IMR-90 (cell line): ENCODE data around the gene FRAS1. TPM values are rescaled to one million over a fixed set of nuclear protein-coding genes. Genes with fewer than 3 reads are reported as not detected.

Experiments used
- ATAC-seq: fragments of 200-7000 bp; cut with Tn5 transposase; 2 replicates; pipeline ENCODE4 v1.9.1; 2020; ENCODE audit warnings: low read depth, mild to moderate bottlenecking, moderate library complexity
- BruUV-seq: library from RNA; stranded (reverse); fragments of 400-500 nt; replicated peaks from 2 replicates; lab custom pipeline; 2021; lab: Mats Ljungman, UMichigan
- CTCF ChIA-PET: fragments of 300-600 bp; formaldehyde crosslinking; extraction: SDS; loops from one replicate; lab custom pipeline; 2021; ENCODE audit warnings: antibody characterized with exemption; lab: Yijun Ruan, JAX
- POLR2A ChIA-PET: fragments of 300-600 bp; sonication (Branson Sonifier 250); formaldehyde crosslinking; loops from one replicate; lab custom pipeline; 2022; ENCODE audit warnings: antibody characterized with exemption; ENCODE audit not compliant: unreplicated experiment; lab: Charles Lee
- DNase-seq: peaks from one replicate; pipeline ENCODE4 v3.0.0; 2013
- H2AFZ ChIP-seq: replicated peaks from 2 replicates; pipeline ENCODE3; 2013; ENCODE audit warnings: low read length, mild to moderate bottlenecking; ENCODE audit not compliant: poor library complexity
- H2AK5ac ChIP-seq: 2 replicates; pipeline ENCODE4 v1.6.1; 2013; ENCODE audit warnings: low read depth, low read length, inconsistent platforms
- H2AK9ac ChIP-seq: replicated peaks from 2 replicates; pipeline ENCODE3; 2013; ENCODE audit warnings: mild to moderate bottlenecking, low read depth, low read length, moderate library complexity; ENCODE audit not compliant: poor library complexity
- H2BK120ac ChIP-seq: 2 replicates; pipeline ENCODE4 v1.6.1; 2013; ENCODE audit warnings: low read depth, low read length, inconsistent platforms
- H2BK15ac ChIP-seq: 3 replicates; pipeline ENCODE4 v1.6.1; 2013; ENCODE audit warnings: low read depth, low read length, inconsistent platforms
- H2BK20ac ChIP-seq: 2 replicates; pipeline ENCODE4 v1.6.1; 2013; ENCODE audit warnings: low read depth, mild to moderate bottlenecking, inconsistent platforms, low read length, moderate library complexity
- H2BK5ac ChIP-seq: 2 replicates; pipeline ENCODE4 v1.6.1; 2013; ENCODE audit warnings: mild to moderate bottlenecking, low read depth, low read length, inconsistent platforms; ENCODE audit not compliant: poor library complexity, severe bottlenecking
- H3K14ac ChIP-seq: replicated peaks from 2 replicates; pipeline ENCODE4 v1.6.1; 2013; ENCODE audit warnings: low read depth, low read length, inconsistent platforms
- H3K18ac ChIP-seq: 2 replicates; pipeline ENCODE4 v1.6.1; 2013; ENCODE audit warnings: low read depth, low read length, control low read depth
- H3K23ac ChIP-seq: 2 replicates; pipeline ENCODE4 v1.6.1; 2013; ENCODE audit warnings: low read depth, low read length, inconsistent platforms
- H3K27ac ChIP-seq: 2 replicates; pipeline ENCODE4 v1.5.1; 2013; ENCODE audit warnings: mild to moderate bottlenecking, control low read depth, low read length; ENCODE audit not compliant: insufficient read depth
- H3K27me3 ChIP-seq: 2 replicates; pipeline ENCODE4 v1.6.1; 2013; ENCODE audit warnings: low read length; ENCODE audit not compliant: control insufficient read depth, insufficient read depth
- H3K36me3 ChIP-seq: 2 replicates; pipeline ENCODE4 v1.6.1; 2013; ENCODE audit warnings: low read length, mixed read lengths; ENCODE audit not compliant: control insufficient read depth, insufficient read depth
- H3K4ac ChIP-seq: 2 replicates; pipeline ENCODE4 v1.6.1; 2013; ENCODE audit warnings: low read depth, low read length, inconsistent platforms
- H3K4me1 ChIP-seq: 2 replicates; pipeline ENCODE4 v1.6.1; 2013; ENCODE audit warnings: low read length, mixed read lengths; ENCODE audit not compliant: control insufficient read depth, insufficient read depth
- H3K4me2 ChIP-seq: 2 replicates; pipeline ENCODE4 v1.6.1; 2013; ENCODE audit warnings: low read depth, mild to moderate bottlenecking, control low read depth, low read length, moderate library complexity
- H3K4me3 ChIP-seq: 2 replicates; pipeline ENCODE4 v1.5.1; 2013; ENCODE audit warnings: low read depth, mild to moderate bottlenecking, control low read depth, low read length, moderate library complexity; ENCODE audit not compliant: insufficient read depth
- H3K56ac ChIP-seq: 2 replicates; pipeline ENCODE4 v1.6.1; 2013; ENCODE audit warnings: low read length, inconsistent platforms; ENCODE audit not compliant: insufficient read depth; ENCODE audit errors: extremely low read depth
- H3K79me1 ChIP-seq, 2 experiments: 2 replicates each; pipeline ENCODE4 v1.6.1; 2013; ENCODE audit warnings: low read length in 2 of 2, inconsistent platforms in 1 of 2, low read depth in 1 of 2
- H3K9ac ChIP-seq: 2 replicates; pipeline ENCODE4 v1.6.1; 2013; ENCODE audit warnings: low read depth, low read length, control low read depth
- H3K9me1 ChIP-seq: 2 replicates; pipeline ENCODE4 v1.6.1; 2013; ENCODE audit warnings: low read length, inconsistent platforms; ENCODE audit not compliant: insufficient read depth
- H3K9me3 ChIP-seq: 2 replicates; pipeline ENCODE4 v1.6.1; 2013; ENCODE audit warnings: low read length; ENCODE audit not compliant: control insufficient read depth, insufficient read depth
- H4K20me1 ChIP-seq: 2 replicates; pipeline ENCODE4 v1.6.1; 2013; ENCODE audit warnings: low read length, inconsistent platforms; ENCODE audit not compliant: insufficient read depth
- H4K5ac ChIP-seq: 2 replicates; pipeline ENCODE4 v1.6.1; 2013; ENCODE audit warnings: mild to moderate bottlenecking, low read depth, low read length, control low read depth
- H4K8ac ChIP-seq, 2 experiments: 2 replicates each; pipeline ENCODE4 v1.6.1; 2013; ENCODE audit warnings: low read depth in 2 of 2, low read length in 2 of 2, control low read depth in 1 of 2, inconsistent platforms in 1 of 2
- H4K91ac ChIP-seq: 2 replicates; pipeline ENCODE4 v1.6.1; 2013; ENCODE audit warnings: low read depth, low read length, inconsistent platforms; ENCODE audit not compliant: insufficient read depth
- CHD1 ChIP-seq: IDR thresholded peaks from 2 replicates; pipeline ENCODE4 v1.6.1; 2012; ENCODE audit warnings: low read depth, low read length, improper control_type of control experiment
- CTCF ChIP-seq: conservative IDR thresholded peaks from 2 replicates; pipeline ENCODE4 v1.5.1; 2012; ENCODE audit warnings: mild to moderate bottlenecking, low read depth, low read length, improper control_type of control experiment
- ELK1 ChIP-seq: fragments of 150-350 bp; IDR thresholded peaks from 2 replicates; pipeline ENCODE4 v1.6.1; 2016; ENCODE audit warnings: low read depth, mild to moderate bottlenecking, low read length, moderate library complexity, borderline replicate concordance
- FOS ChIP-seq: fragments of 150-350 bp; IDR thresholded peaks from 2 replicates; pipeline ENCODE4 v1.6.1; 2016; ENCODE audit warnings: low read depth, low read length
- RAD21 ChIP-seq: IDR thresholded peaks from 2 replicates; pipeline ENCODE4 v1.6.1; 2012; ENCODE audit warnings: low read length, improper control_type of control experiment
- SMC3 ChIP-seq: fragments of 150-350 bp; IDR thresholded peaks from 2 replicates; pipeline ENCODE4 v1.6.1; 2016; ENCODE audit warnings: low read depth, mild to moderate bottlenecking, antibody characterized with exemption, low read length, moderate library complexity
- WGBS, 2 experiments: methylation state at CpG; one replicate each; pipeline versions ENCODE4 v1.1.5 to v1.1.7; 2013; ENCODE audit warnings: missing lambda C conversion rate in 2 of 2; ENCODE audit not compliant: insufficient read length in 1 of 2; ENCODE audit errors: extremely low coverage in 2 of 2; 5-methylcytosine and 5-hydroxymethylcytosine counted together
- dilution Hi-C: fragments of 300-500 bp; cut with HindIII; formaldehyde crosslinking; loops from one replicate; pipeline ENCODE4 v1.14.3; 2018; ENCODE audit warnings: low sequenced_read_pairs; ENCODE audit not compliant: unreplicated experiment
- in situ Hi-C: fragments of 300-500 bp; cut with MboI; formaldehyde crosslinking; loops from 3 replicates; pipeline ENCODE4 v1.14.3; 2019; ENCODE audit warnings: low sequenced_read_pairs, inconsistent platforms, mixed read lengths
- intact Hi-C: fragments of 100-400 bp; cut with micrococcal nuclease; formaldehyde crosslinking; loops from 2 replicates; pipeline ENCODE4 v1.10.0; 2022
- polyA plus RNA-seq, 3 experiments: library from polyadenylated mRNA; depleted of rRNA; stranded (reverse); fragments of >200 nt; gene quantifications; 2 replicates each; pipeline ENCODE4 v1.2.3, GENCODE V29; 2012; ENCODE audit warnings: low replicate concordance in 1 of 3
- total RNA-seq: library from RNA; depleted of rRNA; stranded (reverse); fragments of >200 nt; gene quantifications from 2 replicates; pipeline ENCODE4 v1.2.3, GENCODE V29; 2012

Gene FRAS1
- total and polyA plus RNA-seq, 2 of the 4 experiments (the other 2 are of a cell fraction): under 0.01 to 0.03 TPM

GRCh38 chr4:78220283-78220682 lies 163.2 kb downstream of the FRAS1 start:
- Histone ChIP-seq H3K27me3 (no peaks in the 10 kb centered on the region), H3K14ac (no peak overlapping the region), H4K20me1 (no peaks in the 10 kb centered on the region), H2AK9ac (no peak overlapping the region), H3K36me3 (no peaks in the 10 kb centered on the region), H2AK5ac (no peak overlapping the region), H3K4me3 (no peak overlapping the region), H3K18ac (no peak overlapping the region), H3K9me3 (no peaks in the 10 kb centered on the region), H4K91ac (no peak overlapping the region), H3K4ac (no peak overlapping the region), H2BK120ac (no peak overlapping the region), H3K79me1 (no peaks in the 10 kb centered on the region), H2BK5ac (no peak overlapping the region), H2BK15ac (no peak overlapping the region), H3K4me2 (no peak overlapping the region), H3K9ac (no peak overlapping the region), H2BK20ac (no peak overlapping the region), H4K8ac (no peak overlapping the region), H4K5ac (no peak overlapping the region), H3K56ac (no peak overlapping the region), H2AFZ (no peak overlapping the region), H3K23ac (no peak overlapping the region), H3K4me1 (no peaks in the 10 kb centered on the region), H3K27ac (no peak overlapping the region), H3K9me1 (no peaks in the 10 kb centered on the region)
- BruUV-seq: no TSS peak
- DNase-seq (no peak), ATAC-seq (no peak)
- in situ Hi-C loops: no loop called here
- CTCF ChIA-PET: no interaction called here
- no CpG with 5 or more reads among the region's 3 CpGs for WGBS, 2 experiments
- no peak for TF ChIP-seq RAD21
- no peak for TF ChIP-seq CTCF
- TF ChIP-seq FOS: no peak
- TF ChIP-seq SMC3: no peak
- no peak for TF ChIP-seq ELK1
- TF ChIP-seq CHD1: no peak
- dilution Hi-C loops: no loop called here
- POLR2A ChIA-PET: no interaction called here
- intact Hi-C loops: no loop called here
